ENCODE data around the gene ATAD3B. TPM values are rescaled to one million over a fixed set of nuclear protein-coding genes. Genes with fewer than 3 reads are reported as not detected.

Gene ATAD3B
- total RNA-seq, 1 donor from 2014 or later: 34.9 TPM

GRCh38 chr1:1437904-1438376, 33.6 kb upstream of the ATAD3B start:
- DNase-seq: no peak
- Mint-ChIP-seq H3K27me3 (ENCODE audit: unreplicated experiment) (peaks cover 12% of the 10 kb centered on the region), H3K9me3 (ENCODE audit: unreplicated experiment) (peaks cover 4% of the 10 kb centered on the region), H3K4me1 (ENCODE audit: low read depth, unreplicated experiment) (peaks cover 8% of the 10 kb centered on the region), H3K27ac (ENCODE audit: unreplicated experiment) (no peak overlapping the region), H3K36me3 (ENCODE audit: unreplicated experiment) (no peaks in the 10 kb centered on the region), H3K4me3 (ENCODE audit: unreplicated experiment) (no peak overlapping the region)
- TF ChIP-seq CTCF (IDR thresholded peaks at IDR 0.05; ENCODE audit: partially characterized antibody, unreplicated experiment): no peak

- no peak overlapping the region for H3K27ac Mint-ChIP-seq (ENCODE audit: unreplicated experiment)
- no peak for TF ChIP-seq CTCF (IDR thresholded peaks at IDR 0.05; ENCODE audit: partially characterized antibody, unreplicated experiment)
- peaks cover 7% of the 10 kb centered on the region for H3K4me1 Mint-ChIP-seq (ENCODE audit: low read depth, unreplicated experiment)
- H3K9me3 Mint-ChIP-seq (ENCODE audit: unreplicated experiment): peaks cover 3% of the 10 kb centered on the region
- no peak overlapping the region for H3K4me3 Mint-ChIP-seq (ENCODE audit: unreplicated experiment)
- peaks cover 12% of the 10 kb centered on the region for H3K27me3 Mint-ChIP-seq (ENCODE audit: unreplicated experiment)
- no peak for DNase-seq
- H3K36me3 Mint-ChIP-seq (ENCODE audit: unreplicated experiment): no peaks in the 10 kb centered on the region
Observed at GRCh38 chr1:1438531-1439381, 32.8 kb upstream of the ATAD3B start.

GRCh38 chr1:1439546-1440261, 31.9 kb upstream of the ATAD3B start:
- Mint-ChIP-seq H3K36me3 (ENCODE audit: unreplicated experiment) (no peaks in the 10 kb centered on the region), H3K9me3 (ENCODE audit: unreplicated experiment) (peaks cover 3% of the 10 kb centered on the region), H3K27me3 (ENCODE audit: unreplicated experiment) (peaks cover 12% of the 10 kb centered on the region), H3K4me3 (ENCODE audit: unreplicated experiment) (no peak overlapping the region), H3K4me1 (ENCODE audit: low read depth, unreplicated experiment) (peaks cover 7% of the 10 kb centered on the region), H3K27ac (ENCODE audit: unreplicated experiment) (no peak overlapping the region)
- no peak for DNase-seq
- no peak for TF ChIP-seq CTCF (IDR thresholded peaks at IDR 0.05; ENCODE audit: partially characterized antibody, unreplicated experiment)

GRCh38 chr1:1440262-1441001, 31.1 kb upstream of the ATAD3B start:
- H3K36me3 Mint-ChIP-seq (ENCODE audit: unreplicated experiment): no peaks in the 10 kb centered on the region
- H3K4me3 Mint-ChIP-seq (ENCODE audit: unreplicated experiment): no peak overlapping the region
- H3K9me3 Mint-ChIP-seq (ENCODE audit: unreplicated experiment): peaks cover 3% of the 10 kb centered on the region
- peaks cover 8% of the 10 kb centered on the region for H3K27me3 Mint-ChIP-seq (ENCODE audit: unreplicated experiment)
- peaks cover 5% of the 10 kb centered on the region for H3K4me1 Mint-ChIP-seq (ENCODE audit: low read depth, unreplicated experiment)
- no peak overlapping the region for H3K27ac Mint-ChIP-seq (ENCODE audit: unreplicated experiment)
- DNase-seq: no peak
- no peak for TF ChIP-seq CTCF (IDR thresholded peaks at IDR 0.05; ENCODE audit: partially characterized antibody, unreplicated experiment)

Measured in glutamatergic neuron (in vitro differentiated cells).